Loucy (cell line): ENCODE data around the gene MCF2L2.

Experiments used
- H2AFZ ChIP-seq: fragments of 200-600 bp; sonication (generic); 2 replicates; pipeline ENCODE4 v1.6.0; 2016; ENCODE audit warnings: antibody characterized with exemption, mild to moderate bottlenecking, low read length, moderate library complexity
- H3F3A ChIP-seq: fragments of 200-600 bp; 2 replicates; pipeline ENCODE4 v1.6.0; 2016; ENCODE audit warnings: antibody characterized with exemption, low read depth, mild to moderate bottlenecking
- H3K27me3 ChIP-seq: fragments of 200-600 bp; sonication (generic); 2 replicates; pipeline ENCODE4 v1.6.1; 2014; ENCODE audit warnings: low read length, mild to moderate bottlenecking; ENCODE audit not compliant: insufficient read depth, poor library complexity, severe bottlenecking
- H3K36me3 ChIP-seq: fragments of 200-600 bp; sonication (generic); 2 replicates; pipeline ENCODE4 v1.6.1; 2016; ENCODE audit warnings: low read length; ENCODE audit not compliant: insufficient read depth
- H3K4me1 ChIP-seq: fragments of 200-600 bp; sonication (generic); 2 replicates; pipeline ENCODE4 v1.5.1; 2014; ENCODE audit warnings: low read length, mild to moderate bottlenecking; ENCODE audit not compliant: insufficient read depth, poor library complexity, severe bottlenecking
- H3K4me2 ChIP-seq: fragments of 200-600 bp; sonication (generic); 2 replicates; pipeline ENCODE4 v1.6.0; 2014; ENCODE audit warnings: antibody characterized with exemption, low read length, low read depth, mild to moderate bottlenecking; ENCODE audit not compliant: poor library complexity, severe bottlenecking
- H3K4me3 ChIP-seq: fragments of 200-600 bp; sonication (generic); 2 replicates; pipeline ENCODE4 v1.5.1; 2014; ENCODE audit warnings: low read length, mild to moderate bottlenecking, mixed read lengths; ENCODE audit not compliant: poor library complexity, severe bottlenecking
- H3K79me2 ChIP-seq: fragments of 200-600 bp; sonication (generic); 2 replicates; pipeline ENCODE4 v1.6.1; 2014; ENCODE audit warnings: low read length; ENCODE audit not compliant: insufficient read depth
- H3K9ac ChIP-seq: fragments of 200-600 bp; sonication (generic); 2 replicates; pipeline ENCODE4 v1.6.0; 2014; ENCODE audit warnings: mild to moderate bottlenecking, low read depth, low read length, moderate library complexity; ENCODE audit not compliant: poor library complexity, severe bottlenecking
- H3K9me2 ChIP-seq: fragments of 200-600 bp; sonication (generic); replicated peaks from 2 replicates; pipeline ENCODE4 v1.6.1; 2016; ENCODE audit warnings: low read depth, low read length, mixed read lengths
- H3K9me3 ChIP-seq: fragments of 200-600 bp; sonication (generic); 2 replicates; pipeline ENCODE4 v1.6.1; 2014; ENCODE audit warnings: mild to moderate bottlenecking, antibody characterized with exemption, low read length, low read depth; ENCODE audit not compliant: insufficient read depth
- H4K20me1 ChIP-seq: fragments of 200-600 bp; sonication (generic); 2 replicates; pipeline ENCODE4 v1.6.0; 2014; ENCODE audit warnings: antibody characterized with exemption, low read length, mild to moderate bottlenecking; ENCODE audit not compliant: insufficient read depth, poor library complexity, severe bottlenecking
- EZH2phosphoT487 ChIP-seq: fragments of 200-600 bp; IDR thresholded peaks from 2 replicates; pipeline ENCODE4 v1.6.1; 2018; ENCODE audit warnings: antibody characterized with exemption, mild to moderate bottlenecking, moderate library complexity, borderline replicate concordance
- TF ChIP-seq, protein P1 (sequence below): fragments of 200-600 bp; sonication (generic); conservative IDR thresholded peaks from 2 replicates; pipeline ENCODE4 v1.5.1; 2014; ENCODE audit warnings: mild to moderate bottlenecking, antibody characterized with exemption, low read length

The MCF2L2 gene

DNA sequence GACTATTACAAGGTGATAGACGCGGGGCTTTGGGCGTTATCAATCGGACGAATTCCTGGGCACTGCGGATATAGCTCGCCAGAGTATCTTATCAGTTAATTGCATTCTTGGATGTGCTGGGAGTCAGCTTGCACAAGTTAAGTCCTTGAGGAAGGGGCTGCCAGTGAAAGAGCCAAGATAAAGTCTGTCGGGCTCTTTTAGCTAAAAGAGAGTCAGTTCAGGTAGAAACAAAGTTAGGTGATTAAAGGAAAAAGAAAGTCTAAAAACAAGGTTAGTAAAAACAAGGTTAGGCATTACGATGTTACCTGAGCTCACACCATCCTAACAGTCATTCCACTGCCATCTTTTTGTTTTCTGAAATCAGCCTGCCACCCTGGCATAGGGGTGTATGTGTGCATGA is 6.1 kb upstream of the MCF2L2 start:
- H3F3A ChIP-seq = no peaks in the 10 kb centered on the region
- H3K9me2 ChIP-seq = no peaks in the 10 kb centered on the region
- no peak overlapping the region for H3K4me3 ChIP-seq
- H3K9me3 ChIP-seq = no peaks in the 10 kb centered on the region
- H3K27me3 ChIP-seq = no peaks in the 10 kb centered on the region
- H3K9ac ChIP-seq = no peak overlapping the region
- no peaks in the 10 kb centered on the region for H3K36me3 ChIP-seq
- no peak overlapping the region for H2AFZ ChIP-seq
- no peaks in the 10 kb centered on the region for H3K4me1 ChIP-seq
- TF ChIP-seq EZH2phosphoT487 = no peak
- TF ChIP-seq, protein P1, sequence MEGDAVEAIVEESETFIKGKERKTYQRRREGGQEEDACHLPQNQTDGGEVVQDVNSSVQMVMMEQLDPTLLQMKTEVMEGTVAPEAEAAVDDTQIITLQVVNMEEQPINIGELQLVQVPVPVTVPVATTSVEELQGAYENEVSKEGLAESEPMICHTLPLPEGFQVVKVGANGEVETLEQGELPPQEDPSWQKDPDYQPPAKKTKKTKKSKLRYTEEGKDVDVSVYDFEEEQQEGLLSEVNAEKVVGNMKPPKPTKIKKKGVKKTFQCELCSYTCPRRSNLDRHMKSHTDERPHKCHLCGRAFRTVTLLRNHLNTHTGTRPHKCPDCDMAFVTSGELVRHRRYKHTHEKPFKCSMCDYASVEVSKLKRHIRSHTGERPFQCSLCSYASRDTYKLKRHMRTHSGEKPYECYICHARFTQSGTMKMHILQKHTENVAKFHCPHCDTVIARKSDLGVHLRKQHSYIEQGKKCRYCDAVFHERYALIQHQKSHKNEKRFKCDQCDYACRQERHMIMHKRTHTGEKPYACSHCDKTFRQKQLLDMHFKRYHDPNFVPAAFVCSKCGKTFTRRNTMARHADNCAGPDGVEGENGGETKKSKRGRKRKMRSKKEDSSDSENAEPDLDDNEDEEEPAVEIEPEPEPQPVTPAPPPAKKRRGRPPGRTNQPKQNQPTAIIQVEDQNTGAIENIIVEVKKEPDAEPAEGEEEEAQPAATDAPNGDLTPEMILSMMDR = no peak
- H4K20me1 ChIP-seq = no peaks in the 10 kb centered on the region
- no peak overlapping the region for H3K4me2 ChIP-seq
- H3K79me2 ChIP-seq = no peaks in the 10 kb centered on the region

- no peaks in the 10 kb centered on the region for H4K20me1 ChIP-seq
- TF ChIP-seq EZH2phosphoT487 = no peak
- TF ChIP-seq, protein P1 = no peak
Observed at GRCh38 chr3:183430325-183430957, 2.0 kb upstream of the MCF2L2 start.

DNA sequence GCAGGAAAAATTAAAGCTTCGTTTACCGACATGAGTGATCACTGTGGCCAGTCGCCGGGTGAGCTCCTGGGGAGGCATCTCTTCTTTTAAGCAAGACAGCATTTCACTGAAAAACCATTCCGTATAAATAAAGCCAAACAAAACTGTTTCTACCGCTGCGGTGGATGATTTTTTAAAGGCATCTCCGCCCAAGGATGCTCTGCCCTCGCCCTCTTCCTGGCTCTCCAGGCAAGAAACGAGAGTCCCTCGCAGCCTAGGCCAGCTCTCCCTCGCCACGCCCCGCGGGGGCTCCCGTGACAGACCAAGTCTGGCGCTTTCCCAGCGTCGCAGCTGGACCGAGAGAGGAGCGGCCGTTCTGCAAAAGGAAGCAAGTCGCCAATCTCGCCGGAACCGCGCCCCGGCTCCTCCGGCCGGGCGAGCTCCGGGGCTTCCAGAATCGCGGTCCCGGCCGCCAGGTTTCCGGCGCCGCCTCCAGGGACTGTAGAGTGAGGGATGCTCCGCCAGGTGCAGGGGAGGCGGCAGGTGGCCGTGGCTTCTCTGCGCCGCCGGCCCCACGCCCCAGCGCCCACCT is 458 bp downstream of the MCF2L2 start:
- Histone ChIP-seq H2AFZ (peak overlapping the region; percentile 97), H3K36me3 (no peaks in the 10 kb centered on the region), H4K20me1 (no peaks in the 10 kb centered on the region), H3F3A (no peaks in the 10 kb centered on the region), H3K9me3 (no peaks in the 10 kb centered on the region), H3K4me2 (peak overlapping the region; percentile 79), H3K9me2 (no peaks in the 10 kb centered on the region), H3K79me2 (peaks cover 10% of the 10 kb centered on the region; the same call in 1 of the 2 replicates), H3K27me3 (no peaks in the 10 kb centered on the region), H3K9ac (peak overlapping the region; percentile 71), H3K4me1 (peaks cover 28% of the 10 kb centered on the region), H3K4me3 (peak overlapping the region; percentile 85)
- TF ChIP-seq, protein P1 = no peak
- no peak for TF ChIP-seq EZH2phosphoT487

More at GRCh38 chr3:183430325-183430957, 2.0 kb upstream of the MCF2L2 start:
- H3K36me3 ChIP-seq = no peaks in the 10 kb centered on the region
- no peaks in the 10 kb centered on the region for H3K9me3 ChIP-seq
- H3F3A ChIP-seq = no peaks in the 10 kb centered on the region
- H3K9ac ChIP-seq = no peak overlapping the region
- H3K4me2 ChIP-seq = no peak overlapping the region
- no peak overlapping the region for H3K4me3 ChIP-seq
- H3K4me1 ChIP-seq = peaks cover 25% of the 10 kb centered on the region
- H3K9me2 ChIP-seq = no peaks in the 10 kb centered on the region
- no peaks in the 10 kb centered on the region for H3K27me3 ChIP-seq
- H3K79me2 ChIP-seq = peaks cover 10% of the 10 kb centered on the region; the same call in 1 of the 2 replicates
- H2AFZ ChIP-seq = no peak overlapping the region
